IMR-90 (cell line): ENCODE results near the gene CHRM4.

Experiments used
- BHLHE40 ChIP-seq: fragments of 150-350 bp; IDR thresholded peaks from 2 replicates; pipeline ENCODE4 v1.6.1; 2016; ENCODE audit warnings: mild to moderate bottlenecking, low read depth, low read length
- CEBPB ChIP-seq: IDR thresholded peaks from 2 replicates; pipeline ENCODE4 v1.6.1; 2012; ENCODE audit warnings: low read depth, low read length, improper control_type of control experiment
- CHD1 ChIP-seq: IDR thresholded peaks from 2 replicates; pipeline ENCODE4 v1.6.1; 2012; ENCODE audit warnings: low read depth, low read length, improper control_type of control experiment
- CTCF ChIP-seq: conservative IDR thresholded peaks from 2 replicates; pipeline ENCODE4 v1.5.1; 2012; ENCODE audit warnings: mild to moderate bottlenecking, low read depth, low read length, improper control_type of control experiment
- ELK1 ChIP-seq: fragments of 150-350 bp; IDR thresholded peaks from 2 replicates; pipeline ENCODE4 v1.6.1; 2016; ENCODE audit warnings: low read depth, mild to moderate bottlenecking, low read length, moderate library complexity, borderline replicate concordance
- MAZ ChIP-seq: IDR thresholded peaks from 2 replicates; pipeline ENCODE4 v1.6.1; 2012; ENCODE audit warnings: low read depth, mild to moderate bottlenecking, low read length, improper control_type of control experiment, moderate library complexity, borderline replicate concordance
- MXI1 ChIP-seq: IDR thresholded peaks from 2 replicates; pipeline ENCODE4 v1.6.1; 2012; ENCODE audit warnings: low read depth, mild to moderate bottlenecking, low read length, moderate library complexity, borderline replicate concordance
- POLR2A ChIP-seq: IDR thresholded peaks from 2 replicates; pipeline ENCODE4 v1.6.1; 2012; ENCODE audit warnings: mild to moderate bottlenecking, low read depth, low read length
- RAD21 ChIP-seq: IDR thresholded peaks from 2 replicates; pipeline ENCODE4 v1.6.1; 2012; ENCODE audit warnings: low read length, improper control_type of control experiment
- RCOR1 ChIP-seq: IDR thresholded peaks from 2 replicates; pipeline ENCODE4 v1.6.1; 2012; ENCODE audit warnings: mild to moderate bottlenecking, low read length, improper control_type of control experiment; ENCODE audit not compliant: insufficient replicate concordance
- RFX5 ChIP-seq: IDR thresholded peaks from 2 replicates; pipeline ENCODE4 v1.8.0; 2012; ENCODE audit warnings: low read depth, mild to moderate bottlenecking, low read length, moderate library complexity
- SMC3 ChIP-seq: fragments of 150-350 bp; IDR thresholded peaks from 2 replicates; pipeline ENCODE4 v1.6.1; 2016; ENCODE audit warnings: low read depth, mild to moderate bottlenecking, antibody characterized with exemption, low read length, moderate library complexity

- TF ChIP-seq MAZ (no peak), POLR2A (no peak), CTCF (no peak), RFX5 (no peak), BHLHE40 (no peak), CEBPB (no peak), RAD21 (no peak), ELK1 (no peak), SMC3 (no peak), MXI1 (no peak), RCOR1 (no peak), CHD1 (no peak)
Observed at GRCh38 chr11:46388619-46389449, 2.7 kb downstream of the CHRM4 start.
